AG04450 (cell line): Measurements from ENCODE around the gene LSM8. TPM values are rescaled to one million over a fixed set of nuclear protein-coding genes. Genes with fewer than 3 reads are reported as not detected.

ENCODE experiments used
- CTCF ChIA-PET: fragments of 300-600, 350-600 bp; formaldehyde crosslinking; extraction: SDS; loops from one replicate; lab custom pipeline; 2022; ENCODE audit warnings: antibody characterized with exemption, inconsistent platforms; lab: Charles Lee
- POLR2A ChIA-PET: fragments of 350-600 bp; formaldehyde crosslinking; extraction: SDS; loops from one replicate; lab custom pipeline; 2021; ENCODE audit warnings: antibody characterized with exemption, inconsistent platforms; lab: Yijun Ruan, JAX
- DNase-seq: peaks from one replicate; pipeline ENCODE4 v3.0.0-alpha.2; 2011; ENCODE audit warnings: low read depth, low spot score
- H3K27ac ChIP-seq: one replicate; pipeline ENCODE4 v1.5.1; 2012; ENCODE audit warnings: low read depth, low read length, control low read depth
- H3K27me3 ChIP-seq: one replicate; pipeline ENCODE4 v1.6.0; 2012; ENCODE audit warnings: low read length; ENCODE audit not compliant: control insufficient read depth, insufficient read depth
- H3K4me3 ChIP-seq: 2 replicates; pipeline ENCODE4 v1.5.1; 2011; ENCODE audit warnings: mild to moderate bottlenecking, low read depth, low read length, control low read depth
- H3K9me3 ChIP-seq: 2 replicates; pipeline ENCODE4 v1.5.1; 2012; ENCODE audit warnings: low read length; ENCODE audit not compliant: control insufficient read depth, insufficient read depth
- polyA plus RNA-seq: library from polyadenylated mRNA; depleted of rRNA; stranded (reverse); fragments of >200 nt; gene quantifications from 2 replicates; pipeline ENCODE4 v1.2.3, GENCODE V29; 2011
- TF ChIP-seq, protein P1 (sequence below): IDR thresholded peaks from 2 replicates; pipeline ENCODE4 v1.5.1; 2011; ENCODE audit warnings: low read depth, low read length, control low read depth, inconsistent platforms

The LSM8 gene
- polyA plus RNA-seq, 1 experiment, result 37.1 TPM

GRCh38 chr7:118218413-118219156 lies 34.6 kb downstream of the LSM8 start:
- ChIA-PET CTCF (interaction anchor here (1.7 kb wide), 1 partner anchor 22 kb away, joined by 5 read pairs; no protein-coding TSS in a partner anchor), POLR2A (no interaction called here)
- H3K9me3 ChIP-seq, result no peaks in the 10 kb centered on the region
- no peak overlapping the region for H3K4me3 ChIP-seq
- no peaks in the 10 kb centered on the region for H3K27me3 ChIP-seq
- DNase-seq, result no peak
- TF ChIP-seq, protein P1, sequence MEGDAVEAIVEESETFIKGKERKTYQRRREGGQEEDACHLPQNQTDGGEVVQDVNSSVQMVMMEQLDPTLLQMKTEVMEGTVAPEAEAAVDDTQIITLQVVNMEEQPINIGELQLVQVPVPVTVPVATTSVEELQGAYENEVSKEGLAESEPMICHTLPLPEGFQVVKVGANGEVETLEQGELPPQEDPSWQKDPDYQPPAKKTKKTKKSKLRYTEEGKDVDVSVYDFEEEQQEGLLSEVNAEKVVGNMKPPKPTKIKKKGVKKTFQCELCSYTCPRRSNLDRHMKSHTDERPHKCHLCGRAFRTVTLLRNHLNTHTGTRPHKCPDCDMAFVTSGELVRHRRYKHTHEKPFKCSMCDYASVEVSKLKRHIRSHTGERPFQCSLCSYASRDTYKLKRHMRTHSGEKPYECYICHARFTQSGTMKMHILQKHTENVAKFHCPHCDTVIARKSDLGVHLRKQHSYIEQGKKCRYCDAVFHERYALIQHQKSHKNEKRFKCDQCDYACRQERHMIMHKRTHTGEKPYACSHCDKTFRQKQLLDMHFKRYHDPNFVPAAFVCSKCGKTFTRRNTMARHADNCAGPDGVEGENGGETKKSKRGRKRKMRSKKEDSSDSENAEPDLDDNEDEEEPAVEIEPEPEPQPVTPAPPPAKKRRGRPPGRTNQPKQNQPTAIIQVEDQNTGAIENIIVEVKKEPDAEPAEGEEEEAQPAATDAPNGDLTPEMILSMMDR, result no peak
- H3K27ac ChIP-seq, result no peak overlapping the region

DNA sequence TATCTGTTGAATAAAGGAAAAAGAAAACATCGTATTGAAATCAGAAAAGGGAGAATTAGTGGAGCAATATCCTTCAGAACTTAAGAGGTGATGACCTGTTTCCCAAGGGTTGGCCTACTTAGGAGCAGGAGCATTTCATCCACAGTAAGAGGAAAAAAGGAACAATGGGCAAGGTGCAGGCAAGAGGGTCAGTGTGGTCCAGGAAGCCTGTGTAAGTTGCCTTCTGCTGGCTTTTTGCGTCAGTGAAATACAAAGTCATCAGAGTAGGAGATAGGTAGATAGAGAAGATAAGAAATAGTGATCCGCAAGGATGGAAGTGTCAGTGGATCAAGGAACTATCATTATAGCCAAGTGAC lies 35.2 kb downstream of the LSM8 start:
- ChIA-PET CTCF (no interaction called here), POLR2A (no interaction called here)
- DNase-seq, result no peak

DNA sequence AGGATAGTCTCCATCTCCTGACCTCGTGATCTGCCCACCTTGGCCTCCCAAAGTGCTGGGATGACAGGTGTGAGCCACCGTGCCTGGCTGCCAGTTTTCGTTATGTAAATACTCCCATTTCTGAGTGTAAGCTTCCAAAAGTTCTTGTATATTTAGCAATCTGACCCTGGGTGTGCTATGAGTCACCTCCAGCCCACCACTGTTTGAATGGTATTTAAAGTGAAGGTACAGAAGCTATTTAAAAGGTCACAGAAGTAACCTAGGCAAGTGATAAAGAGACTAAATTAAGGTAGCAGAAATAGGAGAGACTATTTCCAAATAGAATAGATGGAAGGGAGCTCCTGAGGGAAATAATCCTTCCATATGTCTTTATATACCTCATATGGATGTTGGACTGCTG lies 36.6 kb downstream of the LSM8 start:
- CTCF ChIA-PET, result interaction anchor here (2.3 kb wide), 1 partner anchor 25 kb away, joined by 9 read pairs; no protein-coding TSS in a partner anchor
- H3K9me3 ChIP-seq, result no peaks in the 10 kb centered on the region
- no peak for DNase-seq
- TF ChIP-seq, protein P1, result no peak
- POLR2A ChIA-PET, result no interaction called here
- no peak overlapping the region for H3K4me3 ChIP-seq
- no peak overlapping the region for H3K27ac ChIP-seq
- no peaks in the 10 kb centered on the region for H3K27me3 ChIP-seq

More for the DNA sequence above, 35.2 kb downstream of the LSM8 start:
- H3K27ac ChIP-seq, result no peak overlapping the region
- no peak overlapping the region for H3K4me3 ChIP-seq
- TF ChIP-seq, protein P1, result no peak
- no peaks in the 10 kb centered on the region for H3K27me3 ChIP-seq
- no peaks in the 10 kb centered on the region for H3K9me3 ChIP-seq

DNA sequence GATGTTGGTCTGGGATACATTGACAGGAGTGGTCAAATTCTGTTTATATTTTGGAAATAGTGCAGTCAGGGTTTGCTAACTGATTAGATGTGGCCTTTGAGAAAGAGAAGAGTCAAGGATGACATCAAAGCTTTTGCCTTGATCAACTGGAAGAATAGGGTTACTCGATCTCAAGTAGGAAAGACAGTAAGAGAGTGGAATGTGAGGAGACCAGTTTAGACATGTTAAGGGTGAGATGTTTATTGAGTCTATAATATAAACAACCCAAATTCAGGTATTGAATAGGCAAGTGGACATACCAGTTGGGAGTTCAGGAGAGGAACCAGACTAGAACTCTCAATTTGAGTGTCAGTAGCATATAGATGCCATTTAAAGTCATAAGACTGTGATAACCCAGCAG lies 38.6 kb downstream of the LSM8 start:
- no peaks in the 10 kb centered on the region for H3K9me3 ChIP-seq
- H3K4me3 ChIP-seq, result no peak overlapping the region
- TF ChIP-seq, protein P1, result no peak
- ChIA-PET POLR2A (no interaction called here), CTCF (interaction anchor here (2.3 kb wide), 1 partner anchor 27 kb away, joined by 9 read pairs; no protein-coding TSS in a partner anchor)
- no peaks in the 10 kb centered on the region for H3K27me3 ChIP-seq
- H3K27ac ChIP-seq, result no peak overlapping the region
- DNase-seq, result no peak

DNA sequence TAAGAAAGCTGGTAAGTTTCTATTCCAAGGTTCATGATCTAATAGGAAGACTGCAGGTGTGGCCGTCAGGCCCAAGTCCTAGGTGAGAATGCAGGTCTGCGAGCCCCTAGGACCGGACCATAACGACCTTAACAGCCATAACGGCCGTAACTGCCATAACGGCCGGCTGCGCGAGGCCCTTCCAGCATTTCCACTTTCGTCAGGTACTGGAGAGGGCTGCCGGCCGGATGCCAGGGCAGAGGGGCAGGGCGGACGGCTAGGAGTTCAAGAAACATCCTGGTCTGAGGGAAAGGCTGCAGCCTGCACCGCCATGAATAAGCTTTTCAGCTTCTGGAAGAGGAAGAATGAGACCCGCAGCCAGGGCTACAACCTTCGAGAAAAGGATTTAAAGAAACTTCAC lies 40.6 kb downstream of the LSM8 start, which contains the start of gene ANKRD7:
TSS of gene ANKRD7 (plus strand) at position 184 of the 400 bp plus-strand sequence. CDS start at position 311, 127 bp downstream.
- no peak within 1 kb of the TSS for H3K27ac ChIP-seq
- CTCF ChIA-PET, result no interaction called here
- H3K9me3 ChIP-seq, result no peaks in the 10 kb centered on the region
- TF ChIP-seq, protein P1, result no peak
- no peaks in the 10 kb centered on the region for H3K27me3 ChIP-seq
- H3K4me3 ChIP-seq, result no peak within 1 kb of the TSS
- POLR2A ChIA-PET, result no interaction called here
- no peak for DNase-seq
